Hair follicular keratinocyte (primary cell): ENCODE results near the gene KCNAB2. TPM values are rescaled to one million over a fixed set of nuclear protein-coding genes. Genes with fewer than 3 reads are reported as not detected.

Experiments
- total RNA-seq: library from RNA; depleted of rRNA; stranded (reverse); fragments of >200 nt; gene quantifications from 2 replicates; pipeline ENCODE4 v1.2.3, GENCODE V29; 2015

The KCNAB2 gene
- 1.6 and 11.3 TPM in 2 replicates for total RNA-seq

DNA sequence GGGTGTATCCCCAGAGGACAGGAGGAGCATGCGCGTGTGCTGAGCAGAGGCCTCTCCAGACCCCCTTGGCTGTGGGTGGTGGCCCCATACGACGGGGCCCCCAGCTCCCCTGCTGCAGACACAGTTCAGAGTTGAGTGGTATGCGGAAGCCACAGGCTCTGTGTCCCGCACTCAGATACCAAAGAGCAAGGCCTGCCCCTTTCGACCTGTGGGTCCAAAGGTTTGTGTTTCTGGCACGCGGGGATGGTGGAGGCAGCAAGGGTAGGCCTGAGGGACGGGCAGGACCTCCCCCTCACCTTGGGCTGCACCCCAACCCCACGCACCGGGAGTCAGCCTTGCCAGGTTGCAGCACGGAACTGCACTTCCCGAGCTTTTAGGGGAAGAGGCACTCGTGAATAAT lies at the start of gene KCNAB2:
KCNAB2 (plus strand) TSS at position 328 of the 400 bp plus-strand sequence. CDS start 5,649 bp downstream, outside the sequence.

Other genes with a start within 250 kb of the KCNAB2 start
- 8.8 and 10.0 TPM in 2 replicates for gene NPHP4, start 53.5 kb upstream of the KCNAB2 start, total RNA-seq
- 0.08 TPM in 1 of 2 replicates, not detected in the other for gene CHD5, start 134.4 kb downstream of the KCNAB2 start, total RNA-seq
- 198 and 202 TPM in 2 replicates for gene RPL22, start 153.7 kb downstream of the KCNAB2 start, total RNA-seq
- gene RNF207, start 160.2 kb downstream of the KCNAB2 start, total RNA-seq, result 3.3 and 6.6 TPM in 2 replicates
- 62.0 and 77.8 TPM in 2 replicates for gene ICMT, start 190.1 kb downstream of the KCNAB2 start, total RNA-seq
- not detected in 2 replicates for gene HES3, start 198.3 kb downstream of the KCNAB2 start, total RNA-seq
- 21.8 and 29.6 TPM in 2 replicates for gene GPR153, start 215.2 kb downstream of the KCNAB2 start, total RNA-seq